A673 (cell line): ENCODE measurements around the gene C3AR1. TPM values are rescaled to one million over a fixed set of nuclear protein-coding genes. Genes with fewer than 3 reads are reported as not detected.

ENCODE experiments used
- BruUV-seq: library from RNA; stranded (reverse); fragments of 400-500 nt; replicated peaks from 2 replicates; lab custom pipeline; 2021; lab: Mats Ljungman, UMichigan
- CTCF ChIA-PET: fragments of 300-600 bp; sonication (Branson Sonifier 250); formaldehyde crosslinking; loops from one replicate; lab custom pipeline; 2022; ENCODE audit warnings: antibody characterized with exemption; lab: Charles Lee
- POLR2A ChIA-PET: fragments of 300-600 bp; sonication (Branson Sonifier 250); formaldehyde crosslinking; loops from one replicate; lab custom pipeline; 2022; ENCODE audit warnings: antibody characterized with exemption; ENCODE audit not compliant: low non-redundant PET; lab: Charles Lee
- DNase-seq: peaks from one replicate; pipeline ENCODE4 v3.0.0-alpha.2; 2015; ENCODE audit warnings: low spot score
- H3K27ac ChIP-seq: fragments of 200-600 bp; sonication (generic); 2 replicates; pipeline ENCODE4 v1.5.1; 2016; ENCODE audit warnings: mixed run types, low read depth, mild to moderate bottlenecking, mixed read lengths, antibody characterized with exemption, low read length; ENCODE audit not compliant: poor library complexity, severe bottlenecking
- H3K27me3 ChIP-seq: fragments of 200-600 bp; sonication (generic); replicated peaks from 2 replicates; pipeline ENCODE4 v1.6.1; 2017; ENCODE audit warnings: mixed run types, low read depth, mild to moderate bottlenecking, mixed read lengths, antibody characterized with exemption, low read length; ENCODE audit not compliant: insufficient read depth, poor library complexity
- H3K36me3 ChIP-seq: fragments of 200-600 bp; sonication (generic); 2 replicates; pipeline ENCODE4 v1.6.1; 2016; ENCODE audit warnings: mixed run types, mild to moderate bottlenecking, mixed read lengths, antibody characterized with exemption, low read length; ENCODE audit not compliant: insufficient read depth, poor library complexity, severe bottlenecking
- H3K4me1 ChIP-seq: fragments of 200-600 bp; sonication (generic); 2 replicates; pipeline ENCODE4 v1.6.1; 2017; ENCODE audit warnings: mixed run types, mild to moderate bottlenecking, mixed read lengths, antibody characterized with exemption, low read length; ENCODE audit not compliant: insufficient read depth, poor library complexity, severe bottlenecking
- H3K4me3 ChIP-seq: fragments of 200-600 bp; sonication (generic); 2 replicates; pipeline ENCODE4 v1.5.1; 2016; ENCODE audit warnings: low read depth, mixed run types, mild to moderate bottlenecking, mixed read lengths, low read length; ENCODE audit not compliant: poor library complexity, severe bottlenecking
- H3K9me3 ChIP-seq: fragments of 200-600 bp; sonication (generic); 2 replicates; pipeline ENCODE4 v1.6.1; 2016; ENCODE audit warnings: mixed run types, low read depth, mild to moderate bottlenecking, mixed read lengths, antibody characterized with exemption, low read length; ENCODE audit not compliant: poor library complexity, severe bottlenecking
- EZH2 ChIP-seq: fragments of 200-600 bp; sonication (generic); IDR thresholded peaks from 2 replicates; pipeline ENCODE4 v1.6.1; 2017; ENCODE audit warnings: borderline replicate concordance, low read depth, mild to moderate bottlenecking, mixed read lengths, antibody characterized with exemption, low read length; ENCODE audit not compliant: poor library complexity, severe bottlenecking
- intact Hi-C: fragments of 100-400 bp; cut with micrococcal nuclease; formaldehyde crosslinking; loops from one replicate; pipeline ENCODE4 v1.10.0; 2022; ENCODE audit not compliant: unreplicated experiment
- total RNA-seq: library from RNA; stranded (reverse); gene quantifications from 2 replicates; pipeline ENCODE4 v1.2.3, GENCODE V29; 2021
- TF ChIP-seq, protein P1 (sequence below): fragments of 300-800, 200-600 bp; sonication (generic); conservative IDR thresholded peaks from 2 replicates; pipeline ENCODE4 v1.5.1; 2017; ENCODE audit warnings: low read depth, mild to moderate bottlenecking, antibody characterized with exemption, low read length, moderate library complexity, mixed read lengths

C3AR1 gene
- total RNA-seq, 1 experiment from 2014 or later = 3.5 TPM

DNA sequence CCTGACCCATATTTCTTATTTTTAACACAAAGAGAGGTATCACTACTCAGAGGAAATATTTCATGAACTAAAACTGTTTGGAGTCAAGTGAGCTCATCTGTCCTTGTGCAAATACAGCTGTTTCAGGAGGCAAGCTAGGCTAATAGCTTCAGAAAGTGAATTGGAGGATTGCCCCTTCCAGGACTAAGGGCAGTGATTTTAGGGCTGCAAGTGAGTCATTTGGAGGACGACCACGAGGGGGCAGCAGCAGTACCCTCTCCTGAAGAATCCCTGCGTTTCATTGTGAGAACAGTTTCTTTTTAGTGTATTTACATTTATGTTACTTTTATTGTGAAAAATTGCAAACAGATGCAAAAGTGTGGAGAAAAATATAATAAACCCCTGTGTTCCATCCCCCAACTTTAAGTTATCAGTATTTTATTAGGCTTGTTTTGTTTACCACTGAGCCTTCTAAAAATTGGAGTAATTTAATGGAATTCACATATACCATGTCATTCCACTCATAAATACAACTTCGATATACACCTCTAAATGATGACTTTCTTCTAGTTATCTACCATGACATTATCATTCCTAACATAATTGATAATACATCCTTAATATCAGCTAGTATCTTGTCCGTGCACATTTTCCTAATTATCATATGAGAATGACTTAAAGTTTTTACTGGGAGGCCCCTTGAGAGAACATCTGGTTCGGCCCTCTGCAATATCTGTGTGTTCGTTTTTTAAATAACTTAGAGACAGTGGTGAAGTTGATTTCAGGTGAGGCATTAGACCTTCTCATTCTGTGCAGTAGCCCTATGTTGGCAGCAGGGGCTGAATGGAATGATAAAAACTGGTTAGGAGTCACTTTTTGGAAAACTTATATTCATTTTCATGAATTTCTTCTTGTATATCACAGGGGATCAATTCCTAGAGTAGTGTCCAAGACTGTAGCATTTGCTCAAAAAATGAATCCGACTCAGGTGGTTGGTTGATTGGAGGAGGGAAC, 19.9 kb downstream of the C3AR1 start:
- DNase-seq = peak; percentile 80
- Histone ChIP-seq H3K36me3 (peaks cover 57% of the 10 kb centered on the region), H3K4me1 (no peaks in the 10 kb centered on the region), H3K9me3 (no peaks in the 10 kb centered on the region), H3K27ac (no peak overlapping the region), H3K27me3 (no peaks in the 10 kb centered on the region), H3K4me3 (no peak overlapping the region)
- CTCF ChIA-PET = interaction anchor here (0.6 to 2.0 kb wide), 2 partner anchors 32 to 185 kb away, joined by 3 to 10 read pairs; no protein-coding TSS in a partner anchor
- POLR2A ChIA-PET = no interaction called here
- intact Hi-C loops = loop anchor here (1.0 to 10.0 kb wide), 3 partner anchors 31 to 349 kb away; no protein-coding TSS in a partner anchor
- TF ChIP-seq EZH2 = no peak
- TF ChIP-seq, protein P1, sequence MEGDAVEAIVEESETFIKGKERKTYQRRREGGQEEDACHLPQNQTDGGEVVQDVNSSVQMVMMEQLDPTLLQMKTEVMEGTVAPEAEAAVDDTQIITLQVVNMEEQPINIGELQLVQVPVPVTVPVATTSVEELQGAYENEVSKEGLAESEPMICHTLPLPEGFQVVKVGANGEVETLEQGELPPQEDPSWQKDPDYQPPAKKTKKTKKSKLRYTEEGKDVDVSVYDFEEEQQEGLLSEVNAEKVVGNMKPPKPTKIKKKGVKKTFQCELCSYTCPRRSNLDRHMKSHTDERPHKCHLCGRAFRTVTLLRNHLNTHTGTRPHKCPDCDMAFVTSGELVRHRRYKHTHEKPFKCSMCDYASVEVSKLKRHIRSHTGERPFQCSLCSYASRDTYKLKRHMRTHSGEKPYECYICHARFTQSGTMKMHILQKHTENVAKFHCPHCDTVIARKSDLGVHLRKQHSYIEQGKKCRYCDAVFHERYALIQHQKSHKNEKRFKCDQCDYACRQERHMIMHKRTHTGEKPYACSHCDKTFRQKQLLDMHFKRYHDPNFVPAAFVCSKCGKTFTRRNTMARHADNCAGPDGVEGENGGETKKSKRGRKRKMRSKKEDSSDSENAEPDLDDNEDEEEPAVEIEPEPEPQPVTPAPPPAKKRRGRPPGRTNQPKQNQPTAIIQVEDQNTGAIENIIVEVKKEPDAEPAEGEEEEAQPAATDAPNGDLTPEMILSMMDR = peak; percentile 91
- no TSS peak for BruUV-seq

DNA sequence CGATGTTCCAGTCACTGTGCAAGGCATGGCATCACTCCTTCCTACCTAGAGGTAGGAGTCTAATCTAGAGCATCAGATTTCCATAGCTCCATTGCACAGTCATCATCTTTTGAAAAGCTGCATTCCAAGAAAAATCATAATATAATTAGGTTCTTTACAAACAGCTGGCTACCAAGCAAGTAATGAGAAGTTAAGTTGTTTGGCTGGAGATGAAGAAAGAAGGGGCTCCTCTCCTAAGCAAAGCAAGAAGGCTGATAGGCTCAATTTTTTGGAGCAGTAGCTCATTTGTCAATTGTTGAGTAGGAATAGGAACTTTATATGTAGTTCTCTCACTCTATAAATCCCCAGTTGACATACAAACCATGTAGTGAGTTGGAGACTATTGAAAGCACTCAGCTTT, 25.4 kb downstream of the C3AR1 start:
- TF ChIP-seq, protein P1 = no peak
- no peak for TF ChIP-seq EZH2
- DNase-seq = no peak
- Histone ChIP-seq H3K27ac (no peak overlapping the region), H3K27me3 (no peaks in the 10 kb centered on the region), H3K36me3 (peaks cover 41% of the 10 kb centered on the region), H3K4me1 (peaks cover 20% of the 10 kb centered on the region), H3K4me3 (no peak overlapping the region), H3K9me3 (no peaks in the 10 kb centered on the region)
- CTCF ChIA-PET = interaction anchor here (0.6 kb wide), 1 partner anchor 22 kb away, joined by 3 read pairs; no protein-coding TSS in a partner anchor
- no TSS peak for BruUV-seq
- intact Hi-C loops = loop anchor here (10.0 kb wide), 2 partner anchors 194 to 354 kb away; no protein-coding TSS in a partner anchor
- POLR2A ChIA-PET = no interaction called here

DNA sequence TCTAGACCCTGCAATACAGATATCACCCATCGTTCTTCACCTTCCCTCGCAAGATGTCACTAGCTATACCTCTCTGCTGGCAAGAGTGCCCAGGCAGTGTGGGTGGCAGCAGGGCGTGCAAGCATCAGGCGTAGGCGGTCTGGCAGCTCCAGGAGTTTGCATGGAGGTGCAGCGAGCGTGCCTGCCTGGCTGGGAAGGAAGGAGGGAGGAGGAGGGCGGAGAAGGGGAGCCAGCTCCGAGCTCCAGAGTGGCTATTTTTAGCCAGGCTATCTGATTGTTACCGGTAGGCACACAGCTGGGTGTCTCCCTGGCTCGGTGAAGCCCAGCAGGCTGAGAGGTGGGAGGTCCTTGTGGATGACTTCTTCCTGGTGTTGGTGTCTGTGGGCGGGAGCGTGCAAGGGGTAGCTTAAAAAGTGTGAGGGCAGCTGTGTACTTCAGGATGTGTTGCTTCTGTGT, 27.5 kb downstream of the C3AR1 start:
- intact Hi-C loops = no loop called here
- Histone ChIP-seq H3K4me3 (peak overlapping the region; percentile 30), H3K27ac (peak overlapping the region; percentile 56), H3K4me1 (peaks cover 32% of the 10 kb centered on the region), H3K36me3 (peaks cover 27% of the 10 kb centered on the region), H3K9me3 (no peaks in the 10 kb centered on the region), H3K27me3 (no peaks in the 10 kb centered on the region)
- CTCF ChIA-PET = no interaction called here
- no TSS peak for BruUV-seq
- POLR2A ChIA-PET = no interaction called here
- no peak for TF ChIP-seq EZH2
- TF ChIP-seq, protein P1 = no peak
- peak; percentile 75 for DNase-seq
